NB4 (cell line): ENCODE measurements around the gene LYG1.
"Not testable (repeated sequence)": the region's sequence is repeated elsewhere in the genome, so short reads cannot be mapped to it uniquely, and the experiment has no call there.

Source experiments
- DNase-seq: peaks from one replicate; pipeline ENCODE4 v3.0.0; 2010; ENCODE audit warnings: low read depth
- H3K4me3 ChIP-seq: one replicate; pipeline ENCODE4 v1.5.1; 2011; ENCODE audit warnings: mild to moderate bottlenecking, low read depth, low read length, moderate library complexity
- MYC ChIP-seq: IDR thresholded peaks from 2 replicates; pipeline ENCODE4 v1.6.1; 2011; ENCODE audit warnings: low read depth, low read length
- POLR2A ChIP-seq: IDR thresholded peaks from 2 replicates; pipeline ENCODE4 v1.6.1; 2011; ENCODE audit warnings: mild to moderate bottlenecking; ENCODE audit not compliant: insufficient read length; ENCODE audit errors: extremely low read depth
- TF ChIP-seq, protein P1 (sequence below): IDR thresholded peaks from 2 replicates; pipeline ENCODE4 v1.6.1; 2011; ENCODE audit warnings: low read depth, low read length
- TF ChIP-seq, protein P2 (sequence below): IDR thresholded peaks from one replicate; pipeline ENCODE4 v1.5.1; 2012; ENCODE audit warnings: low read depth, low read length

Gene LYG1

GRCh38 chr2:99278793-99279291 is 22.2 kb downstream of the LYG1 start:
- no peak for DNase-seq
- H3K4me3 ChIP-seq = no peak overlapping the region
- TF ChIP-seq, protein P1, sequence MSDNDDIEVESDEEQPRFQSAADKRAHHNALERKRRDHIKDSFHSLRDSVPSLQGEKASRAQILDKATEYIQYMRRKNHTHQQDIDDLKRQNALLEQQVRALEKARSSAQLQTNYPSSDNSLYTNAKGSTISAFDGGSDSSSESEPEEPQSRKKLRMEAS = no peak
- TF ChIP-seq MYC (no peak), POLR2A (no peak)
- TF ChIP-seq, protein P2, sequence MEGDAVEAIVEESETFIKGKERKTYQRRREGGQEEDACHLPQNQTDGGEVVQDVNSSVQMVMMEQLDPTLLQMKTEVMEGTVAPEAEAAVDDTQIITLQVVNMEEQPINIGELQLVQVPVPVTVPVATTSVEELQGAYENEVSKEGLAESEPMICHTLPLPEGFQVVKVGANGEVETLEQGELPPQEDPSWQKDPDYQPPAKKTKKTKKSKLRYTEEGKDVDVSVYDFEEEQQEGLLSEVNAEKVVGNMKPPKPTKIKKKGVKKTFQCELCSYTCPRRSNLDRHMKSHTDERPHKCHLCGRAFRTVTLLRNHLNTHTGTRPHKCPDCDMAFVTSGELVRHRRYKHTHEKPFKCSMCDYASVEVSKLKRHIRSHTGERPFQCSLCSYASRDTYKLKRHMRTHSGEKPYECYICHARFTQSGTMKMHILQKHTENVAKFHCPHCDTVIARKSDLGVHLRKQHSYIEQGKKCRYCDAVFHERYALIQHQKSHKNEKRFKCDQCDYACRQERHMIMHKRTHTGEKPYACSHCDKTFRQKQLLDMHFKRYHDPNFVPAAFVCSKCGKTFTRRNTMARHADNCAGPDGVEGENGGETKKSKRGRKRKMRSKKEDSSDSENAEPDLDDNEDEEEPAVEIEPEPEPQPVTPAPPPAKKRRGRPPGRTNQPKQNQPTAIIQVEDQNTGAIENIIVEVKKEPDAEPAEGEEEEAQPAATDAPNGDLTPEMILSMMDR = no peak

DNA sequence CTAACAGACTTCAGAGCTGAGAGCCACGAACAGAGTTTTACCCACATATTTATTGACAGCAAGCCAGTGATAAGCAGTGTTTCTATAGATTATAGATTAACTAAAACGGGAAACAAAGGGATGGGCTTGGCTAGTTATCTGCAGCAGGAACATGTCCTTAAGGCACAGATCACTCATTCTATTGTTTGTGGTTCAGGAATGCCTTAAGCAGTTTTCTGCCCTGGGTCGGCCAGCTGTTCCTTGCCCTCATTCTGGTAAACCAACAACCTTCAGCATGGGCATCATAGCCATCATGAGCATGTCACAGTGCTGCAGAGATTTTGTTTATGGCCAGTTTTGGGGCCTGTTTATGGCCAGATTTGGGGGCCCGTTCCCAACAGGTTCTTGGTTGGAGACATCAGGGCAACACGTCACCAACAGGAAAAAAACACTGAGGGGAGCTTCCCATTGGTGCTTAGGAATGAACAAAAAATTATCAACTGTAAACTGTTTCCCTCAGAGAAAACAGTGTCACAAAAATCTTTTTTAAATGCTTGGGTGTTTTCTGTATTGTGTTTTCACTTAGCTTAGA is 22.7 kb downstream of the LYG1 start:
- DNase-seq = not testable (repeated sequence)

DNA sequence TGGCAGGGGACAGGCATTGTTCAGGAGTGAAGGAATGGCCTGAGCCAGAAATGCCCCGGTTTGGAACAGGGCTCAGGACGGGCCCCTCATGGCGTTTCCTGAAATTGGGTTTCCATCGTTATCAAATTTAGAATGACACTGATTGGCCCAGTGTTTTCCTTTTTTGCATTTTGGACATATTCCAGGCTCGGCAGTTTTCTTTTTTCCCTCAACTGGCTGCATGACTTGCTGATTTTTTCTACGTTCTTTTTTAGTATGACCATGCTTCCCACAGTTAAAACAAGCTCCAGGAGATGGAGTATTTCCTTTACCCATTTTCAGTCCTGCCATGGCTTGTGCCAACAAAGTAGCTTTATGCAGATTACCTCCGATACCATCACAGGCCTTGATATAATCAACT is 25.1 kb downstream of the LYG1 start:
- H3K4me3 ChIP-seq = no peak overlapping the region
- no peak for DNase-seq
- TF ChIP-seq MYC = no peak
- TF ChIP-seq, protein P1 = no peak
- TF ChIP-seq POLR2A = no peak
- TF ChIP-seq, protein P2 = no peak

More for the DNA sequence above, 22.7 kb downstream of the LYG1 start:
- not testable (repeated sequence) for H3K4me3 ChIP-seq

DNA sequence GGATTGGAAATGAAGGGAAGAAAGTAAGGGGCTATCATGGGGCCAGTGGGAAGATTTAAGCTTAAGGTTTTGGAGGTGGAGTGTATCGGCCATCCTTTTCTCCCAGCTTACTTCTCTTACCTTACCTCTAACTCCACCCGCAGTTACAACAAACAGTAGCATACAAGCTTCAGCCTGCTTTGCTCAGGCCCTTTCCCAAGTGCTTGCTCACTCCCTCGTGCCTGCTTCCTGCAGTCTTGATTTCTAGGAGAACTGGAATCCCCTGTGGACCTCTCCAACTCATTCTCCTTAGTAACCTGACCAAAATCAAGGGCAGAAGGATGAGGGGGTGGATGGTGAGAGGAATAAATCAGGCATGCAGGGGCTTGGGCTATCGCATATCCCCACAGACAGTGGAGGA is 39.8 kb downstream of the LYG1 start:
- no peak for DNase-seq
- TF ChIP-seq, protein P2 = no peak
- no peak for TF ChIP-seq MYC
- TF ChIP-seq POLR2A = no peak
- TF ChIP-seq, protein P1 = no peak
- H3K4me3 ChIP-seq = no peak overlapping the region

DNA sequence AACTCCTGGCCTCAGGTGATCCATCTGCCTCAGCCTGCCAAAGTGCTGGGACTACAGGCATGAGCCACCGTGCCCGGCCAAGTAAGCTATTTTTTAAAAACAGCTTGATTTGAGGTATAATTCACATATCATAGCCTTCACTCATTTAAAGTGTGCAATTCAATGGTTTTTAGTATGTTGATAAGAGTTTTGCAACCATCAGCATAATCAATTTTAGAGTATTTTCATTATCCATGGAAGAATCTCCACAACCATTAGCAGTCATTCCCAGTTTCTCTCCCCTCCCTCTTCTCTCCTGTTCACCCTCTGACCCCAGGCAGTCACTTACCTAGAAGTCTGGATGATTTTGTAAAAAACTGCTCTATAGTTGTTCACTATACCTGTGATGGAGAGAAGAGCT is 40.8 kb downstream of the LYG1 start:
- TF ChIP-seq POLR2A (no peak), MYC (no peak)
- TF ChIP-seq, protein P2 = no peak
- TF ChIP-seq, protein P1 = no peak
- no peak overlapping the region for H3K4me3 ChIP-seq
- no peak for DNase-seq

GRCh38 chr2:99259465-99259864 is 41.5 kb downstream of the LYG1 start:
- TF ChIP-seq MYC (no peak), POLR2A (no peak)
- TF ChIP-seq, protein P1 = no peak
- TF ChIP-seq, protein P2 = no peak
- DNase-seq = no peak
- no peak overlapping the region for H3K4me3 ChIP-seq
